GM18858 (cell line): ENCODE results near the gene HMOX1.

ENCODE experiments used
- ATAC-seq: cut with Tn5 transposase; IDR thresholded peaks from one replicate; pipeline ENCODE4 v1.9.1; 2021; ENCODE audit not compliant: unreplicated experiment

HMOX1 gene

DNA sequence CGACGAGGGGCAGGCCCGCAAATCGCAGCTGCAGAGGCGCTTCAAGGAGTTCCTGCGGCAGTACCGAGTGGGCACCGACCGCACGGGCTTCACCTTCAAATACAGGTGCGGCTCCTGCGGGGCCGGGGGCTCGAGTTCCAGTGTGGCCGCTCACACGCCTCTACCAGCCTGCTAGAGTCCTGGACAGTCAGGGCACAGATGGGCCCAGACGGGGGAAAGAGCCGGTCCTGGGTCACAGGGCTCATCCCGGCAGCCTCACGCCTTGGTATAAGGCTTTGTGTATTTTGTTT lies 19.6 kb downstream of the HMOX1 start:
- no peak for ATAC-seq

- no peak for ATAC-seq
Observed at GRCh38 chr22:35401863-35402262, 21.0 kb downstream of the HMOX1 start.

- no peak for ATAC-seq
Observed at GRCh38 chr22:35403356-35403755, 22.5 kb downstream of the HMOX1 start.

DNA sequence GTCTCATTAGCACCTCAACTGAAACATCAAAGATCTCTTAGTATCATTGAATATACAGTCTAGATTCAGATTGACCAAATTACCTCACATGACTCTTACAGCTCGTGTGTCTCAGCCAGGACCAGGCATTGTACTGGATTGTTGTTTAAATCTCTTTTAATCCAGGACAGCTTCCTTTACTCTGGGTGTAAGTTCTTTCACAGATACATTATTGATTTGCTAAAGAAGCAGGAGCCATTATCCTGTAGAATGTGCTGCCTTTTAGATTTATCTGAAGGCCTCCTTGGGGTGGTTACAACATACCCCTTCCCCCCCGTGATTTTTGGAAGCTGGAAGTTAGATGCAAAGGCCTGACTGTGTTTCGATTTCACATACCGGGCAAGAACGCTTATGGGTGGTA lies 23.3 kb downstream of the HMOX1 start:
- ATAC-seq, result no peak

GRCh38 chr22:35406443-35406842 lies 25.5 kb downstream of the HMOX1 start:
- no peak for ATAC-seq

DNA sequence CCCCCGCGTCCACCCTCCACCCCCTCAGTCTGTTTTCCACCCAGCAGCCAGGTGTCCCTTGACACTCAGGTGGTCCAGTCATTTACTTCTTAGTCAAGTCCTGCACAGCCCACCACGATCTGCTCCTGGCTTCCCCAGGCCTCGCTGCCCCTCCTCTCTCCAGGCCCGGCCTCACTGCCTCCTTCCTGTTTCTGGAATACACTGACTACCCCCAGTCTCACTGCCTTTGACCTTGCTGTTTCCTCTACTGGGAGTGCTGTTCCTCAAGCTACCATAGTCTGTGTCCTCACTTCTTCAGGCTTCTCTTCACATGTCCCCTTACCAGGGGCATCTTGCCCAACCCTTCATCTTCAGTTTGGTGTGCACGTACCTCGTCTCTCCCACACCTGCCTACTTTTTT lies 26.5 kb downstream of the HMOX1 start:
- ATAC-seq, result no peak

DNA sequence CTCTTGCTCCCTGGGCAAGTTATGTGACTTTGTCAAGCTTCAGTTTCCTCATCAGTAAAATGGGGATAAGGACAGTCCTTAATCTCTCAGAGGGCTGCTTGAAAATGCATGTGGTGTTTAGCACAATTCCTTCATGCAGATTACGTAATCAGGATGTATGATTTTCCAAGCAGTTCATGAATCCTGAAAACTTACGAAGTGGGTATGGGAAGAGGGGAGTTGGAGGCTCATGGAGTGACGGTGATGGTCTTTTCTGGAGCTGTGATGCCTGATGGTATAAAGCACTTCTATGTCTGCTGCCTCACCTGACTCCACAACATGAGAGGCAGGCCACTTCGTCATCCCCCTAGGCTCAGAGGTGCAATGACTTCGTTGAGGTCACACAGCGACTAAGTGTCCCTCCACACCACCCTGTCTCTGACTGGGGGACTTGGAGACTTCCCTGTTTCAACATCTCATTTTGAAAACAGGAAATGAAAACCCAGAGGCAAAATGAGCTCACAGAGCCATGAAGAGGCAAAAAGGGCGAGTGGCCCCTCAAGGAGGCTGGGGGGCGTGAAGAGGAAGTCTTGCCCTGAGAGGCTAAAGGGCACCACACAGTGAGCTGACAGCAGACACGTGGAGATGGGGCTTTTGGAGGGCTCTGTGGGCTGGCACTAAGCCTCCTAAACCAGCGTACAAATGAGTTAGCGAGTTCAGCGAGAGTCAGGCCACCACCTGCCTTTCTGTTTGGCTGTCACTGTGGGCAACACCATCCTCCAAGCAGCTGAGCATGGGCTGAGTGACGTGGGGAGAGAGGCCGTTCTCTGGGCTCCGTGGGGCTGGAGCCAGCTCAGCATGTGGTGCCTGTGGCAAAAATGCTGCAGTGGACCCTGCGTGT lies 29.1 kb downstream of the HMOX1 start:
- peak; percentile 43 for ATAC-seq

DNA sequence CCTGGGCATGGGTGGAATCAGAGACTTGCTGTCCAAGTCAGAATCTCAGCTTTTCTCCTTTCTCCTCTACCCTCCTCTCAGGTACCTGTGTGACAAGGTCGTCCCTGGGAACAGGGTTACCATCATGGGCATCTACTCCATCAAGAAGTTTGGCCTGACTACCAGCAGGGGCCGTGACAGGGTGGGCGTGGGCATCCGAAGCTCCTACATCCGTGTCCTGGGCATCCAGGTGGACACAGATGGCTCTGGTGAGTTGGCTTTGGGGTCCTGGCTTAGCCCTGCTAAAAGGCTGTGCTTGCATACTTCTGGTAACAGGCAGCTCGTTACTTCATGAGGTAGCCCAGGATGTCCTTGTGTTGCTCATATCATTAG lies 29.8 kb downstream of the HMOX1 start:
- ATAC-seq, result no peak

GRCh38 chr22:35411102-35411501 lies 30.2 kb downstream of the HMOX1 start:
- no peak for ATAC-seq

- ATAC-seq, result no peak
Observed at GRCh38 chr22:35413624-35414023, 32.7 kb downstream of the HMOX1 start.

GRCh38 chr22:35417606-35418005 lies 36.7 kb downstream of the HMOX1 start:
- ATAC-seq, result no peak

DNA sequence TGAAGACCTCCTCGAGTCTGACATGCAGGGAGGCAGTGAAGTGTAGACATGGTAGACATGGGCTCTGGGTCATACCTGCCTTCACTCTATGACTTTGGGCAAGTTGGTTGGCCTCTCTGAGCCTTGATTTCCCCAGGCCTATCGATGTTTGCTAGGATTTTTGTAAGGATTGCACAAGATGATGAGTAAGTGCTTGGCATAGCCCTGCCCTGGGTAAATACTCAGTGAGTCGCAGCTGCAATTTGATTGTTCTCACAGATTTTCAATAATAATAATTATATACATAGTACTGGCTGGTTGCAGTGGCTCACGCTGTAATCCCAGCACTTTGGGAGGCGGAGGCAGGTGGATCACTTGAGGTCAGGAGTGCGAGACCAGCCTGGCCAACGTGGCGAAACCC lies 37.2 kb downstream of the HMOX1 start:
- ATAC-seq, result no peak

- ATAC-seq, result no peak
Observed at GRCh38 chr22:35418731-35419130, 37.8 kb downstream of the HMOX1 start.

- ATAC-seq, result no peak
Observed at GRCh38 chr22:35419756-35420155, 38.9 kb downstream of the HMOX1 start.

DNA sequence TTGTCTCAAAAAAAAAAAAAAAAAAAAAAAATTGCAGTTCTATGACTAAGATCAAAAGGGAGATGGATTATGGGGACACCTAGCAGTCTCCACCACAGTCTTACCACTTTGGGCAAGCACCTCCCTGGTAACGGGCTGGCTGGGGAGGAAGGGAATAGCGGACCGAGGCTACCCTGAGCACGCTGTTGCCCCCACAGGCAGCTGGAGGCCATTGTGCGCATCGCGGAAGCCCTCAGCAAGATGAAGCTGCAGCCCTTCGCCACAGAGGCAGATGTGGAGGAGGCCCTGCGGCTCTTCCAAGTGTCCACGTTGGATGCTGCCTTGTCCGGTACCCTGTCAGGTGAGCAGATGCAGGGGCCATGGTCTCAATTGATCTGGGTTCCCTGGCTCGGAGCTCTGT lies 40.2 kb downstream of the HMOX1 start:
- ATAC-seq, result no peak

DNA sequence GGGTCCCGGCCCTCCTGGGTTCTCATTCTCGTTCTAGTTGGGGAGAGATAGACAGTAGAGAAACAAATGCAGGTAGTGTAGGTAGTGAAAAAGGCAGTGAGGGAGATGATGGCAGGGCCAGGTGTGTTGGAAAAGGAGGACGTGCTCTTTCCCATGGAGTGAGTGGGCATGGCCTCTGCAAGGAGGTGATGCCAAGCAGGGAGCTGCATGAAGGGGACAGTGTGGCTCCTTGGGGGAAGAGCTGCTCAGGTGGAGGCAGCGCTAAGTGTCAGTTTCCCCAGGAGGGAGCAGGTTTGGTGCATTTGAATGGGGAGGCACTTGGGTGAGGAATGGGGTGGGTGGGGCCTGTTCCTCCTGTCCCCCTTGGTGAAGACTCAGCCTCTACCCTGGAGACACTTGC lies 41.2 kb downstream of the HMOX1 start:
- no peak for ATAC-seq

DNA sequence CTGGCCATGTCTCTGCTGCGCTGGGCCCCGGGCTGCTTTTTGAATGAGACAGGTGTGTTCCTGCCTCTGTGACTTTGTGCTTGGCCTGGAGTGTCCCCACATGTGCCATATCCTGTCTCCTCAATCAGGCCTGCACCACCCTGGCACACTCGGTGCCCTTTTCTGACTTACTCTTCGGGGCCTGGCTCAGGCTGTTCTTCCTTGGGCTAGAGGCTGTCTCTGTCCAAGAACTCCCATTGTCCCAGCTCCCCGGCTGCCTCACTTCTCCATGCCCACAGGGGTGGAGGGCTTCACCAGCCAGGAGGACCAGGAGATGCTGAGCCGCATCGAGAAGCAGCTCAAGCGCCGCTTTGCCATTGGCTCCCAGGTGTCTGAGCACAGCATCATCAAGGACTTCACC lies 42.0 kb downstream of the HMOX1 start:
- no peak for ATAC-seq

- no peak for ATAC-seq
Observed at GRCh38 chr22:35424081-35424480, 43.2 kb downstream of the HMOX1 start.

DNA sequence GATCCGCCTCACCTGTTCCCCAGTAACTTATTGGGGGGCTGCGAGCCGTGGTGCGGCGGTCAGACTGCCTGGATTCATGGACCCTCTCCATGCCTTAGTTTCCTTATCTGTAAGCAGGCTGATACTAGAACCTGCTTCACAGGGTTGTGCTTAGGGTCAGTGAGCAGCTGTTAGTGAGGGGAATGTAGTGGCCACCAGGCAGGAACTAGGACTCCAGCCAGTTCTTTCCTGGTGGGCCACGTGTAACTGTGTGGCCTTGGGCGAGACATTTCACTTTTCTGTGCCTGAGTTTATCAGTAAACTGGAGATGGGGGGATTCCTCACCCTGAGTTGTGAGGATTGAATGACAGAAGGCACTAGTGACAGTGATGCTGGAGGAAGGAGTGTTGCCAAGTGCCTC lies 43.9 kb downstream of the HMOX1 start:
- ATAC-seq, result no peak

- ATAC-seq, result no peak
Observed at GRCh38 chr22:35425546-35425945, 44.6 kb downstream of the HMOX1 start.

- ATAC-seq, result no peak
Observed at GRCh38 chr22:35425971-35426800, 45.3 kb downstream of the HMOX1 start.

- no peak for ATAC-seq
Observed at GRCh38 chr22:35426801-35427140, 45.9 kb downstream of the HMOX1 start.

DNA sequence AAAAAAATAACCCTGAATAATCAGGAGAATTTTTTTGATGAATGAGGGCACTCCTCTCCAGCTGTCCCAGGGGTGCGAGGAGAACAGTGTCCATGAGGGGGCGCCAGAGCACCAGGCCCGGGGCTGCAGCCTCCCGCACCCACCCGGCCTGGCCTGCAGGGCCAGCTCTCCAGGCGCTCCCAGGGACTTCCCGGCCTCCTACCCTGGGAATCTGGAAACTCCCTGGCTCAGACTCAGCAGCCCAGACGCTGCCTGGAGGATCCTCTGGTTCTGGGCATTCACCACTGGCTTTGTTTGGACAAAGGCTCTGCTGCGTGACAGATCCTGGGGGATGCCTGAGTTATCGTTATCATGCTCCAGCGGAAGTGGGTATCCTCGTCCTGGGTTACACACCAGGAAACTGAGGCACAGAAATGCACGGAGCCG lies 50.0 kb downstream of the HMOX1 start:
- ATAC-seq, result no peak
